ENCODE data around the gene PTPRCAP. TPM values are rescaled to one million over a fixed set of nuclear protein-coding genes. Genes with fewer than 3 reads are reported as not detected.

The PTPRCAP gene
- total and polyA plus RNA-seq, 3 experiments from 2014 or later = 145 to 1,075 (median 163) TPM

DNA sequence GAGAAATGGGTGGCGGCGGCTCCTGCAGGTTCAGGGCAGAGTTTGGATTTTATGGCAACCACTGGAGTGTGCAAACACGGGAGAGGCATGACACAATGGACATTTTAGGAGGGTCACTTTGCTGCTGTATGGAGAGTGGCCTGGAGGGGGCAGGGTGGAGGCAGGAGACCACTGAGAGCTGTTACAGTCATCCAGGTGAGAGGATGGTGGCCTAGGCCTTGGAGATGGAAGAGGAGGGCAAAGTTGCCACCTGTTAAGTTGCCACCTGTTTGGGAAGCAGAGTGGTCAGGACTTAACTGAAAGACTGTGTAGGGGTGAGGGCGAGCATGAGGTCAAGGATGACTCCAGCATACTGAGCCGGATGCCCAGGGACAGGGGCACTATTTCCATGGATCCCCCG is 48.0 kb downstream of the PTPRCAP start:
- Mint-ChIP-seq H3K4me1 (peaks cover 27 to 42% (median 36%) of the 10 kb centered on the region in 3 donors), H3K9me3 (no peaks in the 10 kb centered on the region), H3K36me3 (peaks cover 0 to 9% (median 0%) of the 10 kb centered on the region in 3 donors), H3K27ac (peak overlapping the region; percentile 40 to 88 (median 84)), H3K4me3 (peak overlapping the region; percentile 70 to 90 (median 77)), H3K27me3 (peaks cover 0 to 2% of the 10 kb centered on the region in 2 donors)
- Histone ChIP-seq H3K27me3 (ENCODE audit: insufficient read depth, low read length, poor library complexity, severe bottlenecking) (peaks cover 5% of the 10 kb centered on the region), H3K4me3 (ENCODE audit: low read length) (no peak overlapping the region), H3K9me3 (ENCODE audit: low read length) (no peaks in the 10 kb centered on the region), H3K27ac (ENCODE audit: low read depth, low read length) (no peak overlapping the region), H3K4me1 (ENCODE audit: insufficient read depth, low read length) (peaks cover 21% of the 10 kb centered on the region), H3K36me3 (ENCODE audit: insufficient read depth, low read length) (no peaks in the 10 kb centered on the region)
- ChIA-PET POLR2A (interaction anchor here (0.7 kb wide), 1 partner anchor 318 kb away, joined by 3 read pairs; no protein-coding TSS in a partner anchor), CTCF (interaction anchor here (0.6 to 25.1 kb wide), 10 partner anchors 12 to 123 kb away, joined by 3 to 860 read pairs (median 4); partner anchors contain the start of genes AIP, PITPNM1, POLD4 and PPP1CA)
- peak in 2 of 5 donors; percentile 46 to 50 for DNase-seq

DNA sequence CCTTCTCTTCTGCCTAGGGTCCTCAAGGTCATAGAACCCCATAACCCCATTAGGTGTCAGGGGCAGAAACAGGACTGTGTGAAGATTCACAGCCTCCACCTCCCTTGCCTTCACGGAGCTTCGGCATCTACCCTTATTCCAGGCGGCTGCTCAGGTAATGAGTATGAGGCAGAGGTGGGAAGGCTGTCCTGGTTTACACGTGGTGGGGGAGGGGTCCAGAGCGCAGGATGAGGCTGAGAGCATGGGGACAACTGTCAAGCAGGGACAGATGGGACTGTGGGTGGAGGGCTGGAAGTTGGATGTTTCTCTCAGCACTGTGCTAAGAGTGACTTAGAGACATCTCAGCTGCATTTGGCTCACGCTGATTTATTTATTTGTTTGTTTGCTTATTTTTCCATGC is 50.0 kb downstream of the PTPRCAP start:
- CTCF ChIA-PET = interaction anchor here (1.2 to 25.1 kb wide), 4 partner anchors 9 to 125 kb away, joined by 4 to 860 read pairs (median 60); partner anchors contain the start of genes CLCF1 and POLD4
- no peak for DNase-seq
- POLR2A ChIA-PET = no interaction called here

DNA sequence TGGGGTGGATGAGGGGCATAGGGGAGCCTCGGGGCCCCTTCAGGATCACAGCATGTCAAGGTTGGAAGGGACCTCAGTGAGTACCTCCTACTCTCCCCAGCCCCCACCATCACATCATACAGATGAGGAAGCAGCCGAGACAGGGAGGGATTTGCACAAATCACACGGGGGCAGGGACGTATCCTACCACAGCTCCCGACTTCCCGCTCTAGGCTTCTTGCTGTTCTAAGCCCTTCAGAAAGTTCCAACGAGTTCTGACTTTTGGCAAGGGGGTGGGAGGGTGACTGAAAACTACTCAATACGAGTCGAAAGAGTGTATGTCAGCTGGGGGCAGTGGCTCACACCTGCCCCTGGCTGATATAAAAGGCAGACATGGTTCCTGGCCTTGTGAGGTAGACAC is 50.4 kb downstream of the PTPRCAP start:
- Histone ChIP-seq H3K27me3 (ENCODE audit: insufficient read depth, low read length, poor library complexity, severe bottlenecking) (peaks cover 5% of the 10 kb centered on the region), H3K4me3 (ENCODE audit: low read length) (no peak overlapping the region), H3K9me3 (ENCODE audit: low read length) (no peaks in the 10 kb centered on the region), H3K27ac (ENCODE audit: low read depth, low read length) (no peak overlapping the region), H3K36me3 (ENCODE audit: insufficient read depth, low read length) (no peaks in the 10 kb centered on the region), H3K4me1 (ENCODE audit: insufficient read depth, low read length) (peaks cover 23% of the 10 kb centered on the region)
- ChIA-PET CTCF (interaction anchor here (1.2 to 25.1 kb wide), 6 partner anchors 9 to 125 kb away, joined by 4 to 860 read pairs (median 30); partner anchors contain the start of genes AIP, CLCF1, POLD4 and PPP1CA), POLR2A (interaction anchor here (1.1 kb wide), 1 partner anchor 25 kb away, joined by 3 read pairs; no protein-coding TSS in a partner anchor)
- no peaks in the 10 kb centered on the region for H3K9me3 Mint-ChIP-seq
- H3K4me1 Mint-ChIP-seq = peaks cover 20 to 29% (median 25%) of the 10 kb centered on the region in 3 donors
- DNase-seq = no peak
- H3K27me3 Mint-ChIP-seq = peaks cover 0 to 3% of the 10 kb centered on the region in 2 donors
- no peaks in the 10 kb centered on the region for H3K36me3 Mint-ChIP-seq
- peak overlapping the region in 1 of 8 donors; percentile 69 for H3K27ac Mint-ChIP-seq
- H3K4me3 Mint-ChIP-seq = no peak overlapping the region

More for the DNA sequence above, 50.0 kb downstream of the PTPRCAP start:
- no peaks in the 10 kb centered on the region for H3K36me3 Mint-ChIP-seq
- no peaks in the 10 kb centered on the region for H3K36me3 ChIP-seq (ENCODE audit: insufficient read depth, low read length)
- peaks cover 21% of the 10 kb centered on the region for H3K4me1 ChIP-seq (ENCODE audit: insufficient read depth, low read length)
- H3K4me3 ChIP-seq (ENCODE audit: low read length) = no peak overlapping the region
- no peaks in the 10 kb centered on the region for H3K9me3 Mint-ChIP-seq
- peaks cover 5% of the 10 kb centered on the region for H3K27me3 ChIP-seq (ENCODE audit: insufficient read depth, low read length, poor library complexity, severe bottlenecking)
- peaks cover 0 to 2% of the 10 kb centered on the region in 2 donors for H3K27me3 Mint-ChIP-seq
- no peaks in the 10 kb centered on the region for H3K9me3 ChIP-seq (ENCODE audit: low read length)
- no peak overlapping the region for H3K27ac ChIP-seq (ENCODE audit: low read depth, low read length)
- peak overlapping the region in 2 of 8 donors; percentile 69 to 80 for H3K27ac Mint-ChIP-seq
- peak overlapping the region in 1 of 7 donors; percentile 22 for H3K4me3 Mint-ChIP-seq
- H3K4me1 Mint-ChIP-seq = peaks cover 21 to 29% (median 25%) of the 10 kb centered on the region in 3 donors

Other genes with a start within 250 kb of the PTPRCAP start
- gene GRK2, start 171.2 kb downstream of the PTPRCAP start, total RNA-seq = 100 to 1,000 TPM; 237 to 246 TPM
- 69.9 TPM for gene GRK2, start 171.2 kb downstream of the PTPRCAP start, polyA plus RNA-seq
- gene ANKRD13D, start 148.4 kb downstream of the PTPRCAP start, total RNA-seq = 10 to 100 TPM; 84.9 to 90.1 TPM
- gene ANKRD13D, start 148.4 kb downstream of the PTPRCAP start, polyA plus RNA-seq = 23.9 TPM
- 10 to 100 TPM in 1 of 2 experiments, 1 to 10 TPM in 1; 8.4 to 10.6 TPM for gene SSH3, start 134.2 kb downstream of the PTPRCAP start, total RNA-seq
- gene SSH3, start 134.2 kb downstream of the PTPRCAP start, polyA plus RNA-seq = 3.5 TPM
- 10 to 100 TPM; 32.3 to 37.8 TPM for gene POLD4, start 84.1 kb downstream of the PTPRCAP start, total RNA-seq
- gene POLD4, start 84.1 kb downstream of the PTPRCAP start, polyA plus RNA-seq = 91.2 TPM
- gene CLCF1, start 64.1 kb downstream of the PTPRCAP start, total RNA-seq = 1 to 10 TPM; 3.5 to 4.2 TPM
- 4.6 TPM for gene CLCF1, start 64.1 kb downstream of the PTPRCAP start, polyA plus RNA-seq
- 10 to 100 TPM; 36.8 to 38.8 TPM for gene RAD9A, start 45.7 kb downstream of the PTPRCAP start, total RNA-seq
- 9.4 TPM for gene RAD9A, start 45.7 kb downstream of the PTPRCAP start, polyA plus RNA-seq
- 100 to 1,000 TPM; 338 to 357 TPM for gene PPP1CA, start 35.8 kb downstream of the PTPRCAP start, total RNA-seq
- 564 TPM for gene PPP1CA, start 35.8 kb downstream of the PTPRCAP start, polyA plus RNA-seq
- 100 to 1,000 TPM; 102 to 105 TPM for gene TBC1D10C, start 33.6 kb downstream of the PTPRCAP start, total RNA-seq
- 331 TPM for gene TBC1D10C, start 33.6 kb downstream of the PTPRCAP start, polyA plus RNA-seq
- 1 to 10 TPM; 2.0 to 2.7 TPM for gene CARNS1, start 22.0 kb downstream of the PTPRCAP start, total RNA-seq
- 1.8 TPM for gene CARNS1, start 22.0 kb downstream of the PTPRCAP start, polyA plus RNA-seq
- 10 to 100 TPM; 86.0 to 88.4 TPM for gene RPS6KB2, start 9.2 kb downstream of the PTPRCAP start, total RNA-seq
- gene RPS6KB2, start 9.2 kb downstream of the PTPRCAP start, polyA plus RNA-seq = 54.0 TPM
- gene CORO1B, start 5.8 kb upstream of the PTPRCAP start, total RNA-seq = 10 to 100 TPM; 90.3 to 92.8 TPM
- 12.2 TPM for gene CORO1B, start 5.8 kb upstream of the PTPRCAP start, polyA plus RNA-seq
- not detected for gene GPR152, start 15.0 kb upstream of the PTPRCAP start, total RNA-seq
- 0.87 TPM for gene GPR152, start 15.0 kb upstream of the PTPRCAP start, polyA plus RNA-seq
- gene CABP4, start 17.7 kb upstream of the PTPRCAP start, total RNA-seq = under 1 TPM; 0.28 to 0.33 TPM
- 0.36 TPM for gene CABP4, start 17.7 kb upstream of the PTPRCAP start, polyA plus RNA-seq
- gene TMEM134, start 31.6 kb upstream of the PTPRCAP start, total RNA-seq = 10 to 100 TPM; 49.6 to 57.9 TPM
- 152 TPM for gene TMEM134, start 31.6 kb upstream of the PTPRCAP start, polyA plus RNA-seq
- 100 to 1,000 TPM; 160 to 171 TPM for gene AIP, start 45.3 kb upstream of the PTPRCAP start, total RNA-seq
- gene AIP, start 45.3 kb upstream of the PTPRCAP start, polyA plus RNA-seq = 210 TPM
- 100 to 1,000 TPM in 1 of 2 experiments, 10 to 100 TPM in 1; 94.0 to 109 TPM for gene PITPNM1, start 67.7 kb upstream of the PTPRCAP start, total RNA-seq
- 49.6 TPM for gene PITPNM1, start 67.7 kb upstream of the PTPRCAP start, polyA plus RNA-seq
- gene CDK2AP2, start 70.5 kb upstream of the PTPRCAP start, total RNA-seq = 10 to 100 TPM; 60.7 to 68.9 TPM
- 173 TPM for gene CDK2AP2, start 70.5 kb upstream of the PTPRCAP start, polyA plus RNA-seq
- gene CABP2, start 85.8 kb upstream of the PTPRCAP start, total RNA-seq = not detected
- not detected for gene CABP2, start 85.8 kb upstream of the PTPRCAP start, polyA plus RNA-seq
- gene GSTP1, start 146.1 kb upstream of the PTPRCAP start, total RNA-seq = 100 to 1,000 TPM; 462 to 474 TPM
- 333 TPM for gene GSTP1, start 146.1 kb upstream of the PTPRCAP start, polyA plus RNA-seq
- gene NDUFV1, start 169.3 kb upstream of the PTPRCAP start, total RNA-seq = 100 to 1,000 TPM; 321 to 326 TPM
- gene NDUFV1, start 169.3 kb upstream of the PTPRCAP start, polyA plus RNA-seq = 140 TPM
- gene NUDT8, start 192.3 kb upstream of the PTPRCAP start, total RNA-seq = 10 to 100 TPM; 26.2 to 27.9 TPM
- 3.5 TPM for gene NUDT8, start 192.3 kb upstream of the PTPRCAP start, polyA plus RNA-seq
- not detected for gene TBX10, start 202.1 kb upstream of the PTPRCAP start, total RNA-seq
- not detected for gene TBX10, start 202.1 kb upstream of the PTPRCAP start, polyA plus RNA-seq
- under 1 TPM; 0.49 to 0.55 TPM for gene ACY3, start 213.0 kb upstream of the PTPRCAP start, total RNA-seq
- gene ACY3, start 213.0 kb upstream of the PTPRCAP start, polyA plus RNA-seq = 0.38 TPM
- gene ALDH3B2, start 236.9 kb upstream of the PTPRCAP start, total RNA-seq = not detected
- gene ALDH3B2, start 236.9 kb upstream of the PTPRCAP start, polyA plus RNA-seq = not detected